ENCODE results near the gene AKNA.

AKNA gene

DNA sequence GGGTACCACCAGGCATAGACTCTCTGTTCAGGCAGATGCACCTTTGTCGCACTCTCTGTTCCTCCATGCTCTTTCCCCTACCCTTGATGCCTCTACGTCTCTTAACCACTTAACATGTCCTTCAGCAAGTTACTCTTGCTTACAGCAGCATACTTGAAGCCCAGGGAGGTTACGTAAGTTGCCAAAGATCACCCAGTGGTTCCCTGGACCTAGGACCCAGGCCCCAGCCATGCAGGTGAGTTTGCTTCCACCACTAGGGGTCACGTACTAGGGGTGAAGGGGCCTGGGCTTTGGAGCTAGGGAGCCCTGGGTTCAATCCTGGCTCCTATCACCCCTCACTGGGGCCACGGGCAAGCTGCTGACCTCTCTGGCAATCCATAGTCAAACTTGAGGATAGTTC, 8.9 kb downstream of the AKNA start:
- H3K27me3 ChIP-seq = no peaks in the 10 kb centered on the region
- no peak overlapping the region for H3K4me3 ChIP-seq (ENCODE audit: low read depth, low read length)
- H3K36me3 ChIP-seq = no peaks in the 10 kb centered on the region
- H3K9me3 ChIP-seq = no peaks in the 10 kb centered on the region
- TF ChIP-seq, protein P1, sequence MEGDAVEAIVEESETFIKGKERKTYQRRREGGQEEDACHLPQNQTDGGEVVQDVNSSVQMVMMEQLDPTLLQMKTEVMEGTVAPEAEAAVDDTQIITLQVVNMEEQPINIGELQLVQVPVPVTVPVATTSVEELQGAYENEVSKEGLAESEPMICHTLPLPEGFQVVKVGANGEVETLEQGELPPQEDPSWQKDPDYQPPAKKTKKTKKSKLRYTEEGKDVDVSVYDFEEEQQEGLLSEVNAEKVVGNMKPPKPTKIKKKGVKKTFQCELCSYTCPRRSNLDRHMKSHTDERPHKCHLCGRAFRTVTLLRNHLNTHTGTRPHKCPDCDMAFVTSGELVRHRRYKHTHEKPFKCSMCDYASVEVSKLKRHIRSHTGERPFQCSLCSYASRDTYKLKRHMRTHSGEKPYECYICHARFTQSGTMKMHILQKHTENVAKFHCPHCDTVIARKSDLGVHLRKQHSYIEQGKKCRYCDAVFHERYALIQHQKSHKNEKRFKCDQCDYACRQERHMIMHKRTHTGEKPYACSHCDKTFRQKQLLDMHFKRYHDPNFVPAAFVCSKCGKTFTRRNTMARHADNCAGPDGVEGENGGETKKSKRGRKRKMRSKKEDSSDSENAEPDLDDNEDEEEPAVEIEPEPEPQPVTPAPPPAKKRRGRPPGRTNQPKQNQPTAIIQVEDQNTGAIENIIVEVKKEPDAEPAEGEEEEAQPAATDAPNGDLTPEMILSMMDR (IDR thresholded peaks at IDR 0.05; ENCODE audit: low read depth, low read length) = no peak
- 0 out of 2 replicates have a peak, but pooled peaks cover 4% of the 10 kb centered on the region for H3K4me1 ChIP-seq
- DNase-seq = no peak

DNA sequence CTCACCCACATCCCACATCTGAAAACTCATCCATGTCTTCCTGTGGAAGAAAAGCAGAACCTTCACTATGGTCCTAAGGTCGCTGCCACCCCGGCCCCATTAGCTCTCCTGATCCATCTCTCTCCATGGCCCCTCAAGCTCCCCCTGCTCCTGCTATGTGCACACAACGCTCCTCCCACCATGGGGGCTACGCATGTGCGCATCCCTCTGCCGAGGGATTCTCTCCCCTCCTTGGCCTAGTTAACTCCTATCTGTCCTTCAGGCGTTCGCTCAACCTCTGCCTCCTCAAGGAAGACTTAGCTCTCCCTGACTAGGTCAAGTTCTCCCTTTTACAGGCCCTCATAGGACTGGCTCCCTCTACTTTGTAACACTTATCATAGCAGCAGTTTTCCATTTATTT, 9.8 kb downstream of the AKNA start:
- Histone ChIP-seq H3K27me3 (no peaks in the 10 kb centered on the region), H3K4me1 (no peaks in the 10 kb centered on the region), H3K36me3 (no peaks in the 10 kb centered on the region), H3K4me3 (ENCODE audit: low read depth, low read length) (no peak overlapping the region), H3K9me3 (no peaks in the 10 kb centered on the region)
- no peak for DNase-seq
- TF ChIP-seq, protein P1 (IDR thresholded peaks at IDR 0.05; ENCODE audit: low read depth, low read length) = no peak

DNA sequence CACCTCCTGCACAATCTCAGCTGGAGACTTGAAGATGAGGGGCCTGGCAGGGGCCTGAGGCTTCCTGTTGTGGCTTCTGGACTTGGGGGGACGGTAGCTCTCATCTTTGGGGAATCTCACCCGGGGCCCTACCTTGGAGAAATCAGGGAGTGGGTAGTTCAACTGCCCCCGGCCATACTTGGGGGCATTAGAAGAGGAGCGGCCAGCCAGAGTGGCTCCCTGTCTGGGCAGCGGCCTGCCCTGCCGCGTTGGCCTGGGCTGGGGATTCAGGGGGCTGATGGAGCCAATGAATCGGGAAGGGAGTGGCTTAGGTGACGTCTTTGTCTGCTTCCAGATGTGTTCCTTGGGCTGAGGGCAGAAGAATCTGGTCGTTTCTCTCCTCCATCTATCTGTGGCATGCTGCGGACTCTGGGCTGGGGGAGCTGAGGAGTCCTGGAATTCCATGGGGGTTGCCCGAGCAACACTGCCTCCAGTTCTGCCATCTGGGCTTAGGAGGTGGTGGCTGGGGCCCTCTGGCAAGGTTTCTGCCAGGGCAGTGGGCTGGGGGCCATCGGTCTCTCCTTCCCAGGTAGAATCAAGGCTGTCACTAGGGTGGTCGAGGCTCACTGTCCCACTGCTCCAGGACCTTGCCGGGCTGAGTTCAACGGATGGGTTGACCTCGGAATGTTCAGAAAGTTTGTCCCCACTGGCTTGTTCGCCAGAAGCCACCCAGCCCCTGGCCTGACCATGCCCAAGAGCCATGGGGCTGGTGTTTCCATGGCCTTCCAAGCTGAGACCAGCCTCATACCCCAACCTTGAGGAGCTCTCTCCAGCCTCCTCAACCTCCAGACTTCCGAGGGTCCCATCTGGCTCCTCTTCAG, 11.0 kb downstream of the AKNA start:
- TF ChIP-seq, protein P1 (IDR thresholded peaks at IDR 0.05; ENCODE audit: low read depth, low read length) = no peak
- Histone ChIP-seq H3K27me3 (no peaks in the 10 kb centered on the region), H3K36me3 (no peaks in the 10 kb centered on the region), H3K4me1 (peaks cover 6% of the 10 kb centered on the region), H3K9me3 (no peaks in the 10 kb centered on the region), H3K4me3 (ENCODE audit: low read depth, low read length) (no peak overlapping the region)
- no peak for DNase-seq

DNA sequence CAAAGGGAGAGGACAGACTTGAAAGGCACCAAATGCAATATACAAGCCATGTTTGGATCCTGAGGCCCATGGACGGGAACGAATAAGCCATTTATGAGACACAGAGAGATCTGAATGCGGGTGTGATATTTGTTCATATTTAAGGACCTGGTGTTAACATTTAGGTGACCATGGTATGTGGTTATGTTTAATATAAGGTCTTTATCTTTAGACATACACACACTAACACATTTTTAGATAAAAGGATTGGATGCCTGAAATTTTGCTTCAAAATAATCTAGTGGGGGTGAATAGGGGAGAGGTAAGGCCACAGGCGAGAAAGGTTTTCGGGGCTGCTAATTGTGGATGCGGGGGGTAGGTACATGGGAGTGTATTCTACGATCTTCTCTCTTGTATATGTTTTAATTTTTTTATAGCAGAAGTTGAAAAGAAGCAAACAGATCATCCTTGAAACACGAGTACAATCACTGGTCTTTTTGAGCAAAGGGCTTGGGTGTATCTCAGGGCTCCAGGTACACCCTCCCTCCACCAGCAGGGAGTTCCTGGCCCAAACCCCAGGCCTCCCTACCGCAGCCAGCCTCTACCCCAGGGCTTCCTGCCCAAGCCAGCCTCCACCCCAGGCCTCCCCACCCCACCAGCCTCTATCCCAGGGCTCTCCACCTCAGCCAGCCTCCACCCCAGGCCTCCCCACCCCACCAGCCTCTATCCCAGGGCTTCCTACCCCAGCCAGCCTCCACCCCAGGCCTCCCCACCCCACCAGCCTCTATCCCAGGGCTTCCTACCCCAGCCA, 12.2 kb downstream of the AKNA start:
- DNase-seq = no peak
- no peaks in the 10 kb centered on the region for H3K36me3 ChIP-seq
- H3K4me3 ChIP-seq (ENCODE audit: low read depth, low read length) = no peak overlapping the region
- H3K27me3 ChIP-seq = no peaks in the 10 kb centered on the region
- H3K4me1 ChIP-seq = peaks cover 9% of the 10 kb centered on the region
- TF ChIP-seq, protein P1 (IDR thresholded peaks at IDR 0.05; ENCODE audit: low read depth, low read length) = no peak
- no peaks in the 10 kb centered on the region for H3K9me3 ChIP-seq

DNA sequence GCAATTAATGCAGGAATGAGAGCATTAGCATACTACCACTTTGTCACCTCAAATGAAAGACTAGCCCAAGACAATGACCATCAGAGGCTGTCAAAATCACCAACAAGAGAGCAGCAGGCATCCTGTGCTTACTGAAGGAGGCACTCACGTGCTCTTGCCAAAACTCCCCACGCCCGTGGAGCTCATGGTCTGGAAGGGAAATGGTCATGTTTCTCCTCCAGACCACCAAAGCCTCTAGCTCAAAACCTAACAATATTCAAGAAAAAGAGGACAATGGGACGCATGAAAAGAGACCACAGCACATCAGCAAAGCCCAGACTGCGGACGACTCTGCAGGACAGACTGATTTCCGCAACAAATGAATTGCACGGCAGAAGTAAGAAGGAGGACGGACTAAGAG, 12.8 kb downstream of the AKNA start:
- no peak overlapping the region for H3K4me3 ChIP-seq (ENCODE audit: low read depth, low read length)
- H3K36me3 ChIP-seq = no peaks in the 10 kb centered on the region
- H3K9me3 ChIP-seq = no peaks in the 10 kb centered on the region
- DNase-seq = no peak
- TF ChIP-seq, protein P1 (IDR thresholded peaks at IDR 0.05; ENCODE audit: low read depth, low read length) = no peak
- H3K4me1 ChIP-seq = peaks cover 9% of the 10 kb centered on the region
- H3K27me3 ChIP-seq = no peaks in the 10 kb centered on the region

All from BE2C (cell line).